GM18867 (cell line): Measurements from ENCODE around the gene PAPSS1.
"Not testable (repeated sequence)": the region's sequence is repeated elsewhere in the genome, so short reads cannot be mapped to it uniquely, and the experiment has no call there.

ENCODE experiments used
- ATAC-seq: cut with Tn5 transposase; IDR thresholded peaks from one replicate; pipeline ENCODE4 v1.9.1; 2021; ENCODE audit warnings: mild to moderate bottlenecking, moderate library complexity; ENCODE audit not compliant: unreplicated experiment

PAPSS1 gene

DNA sequence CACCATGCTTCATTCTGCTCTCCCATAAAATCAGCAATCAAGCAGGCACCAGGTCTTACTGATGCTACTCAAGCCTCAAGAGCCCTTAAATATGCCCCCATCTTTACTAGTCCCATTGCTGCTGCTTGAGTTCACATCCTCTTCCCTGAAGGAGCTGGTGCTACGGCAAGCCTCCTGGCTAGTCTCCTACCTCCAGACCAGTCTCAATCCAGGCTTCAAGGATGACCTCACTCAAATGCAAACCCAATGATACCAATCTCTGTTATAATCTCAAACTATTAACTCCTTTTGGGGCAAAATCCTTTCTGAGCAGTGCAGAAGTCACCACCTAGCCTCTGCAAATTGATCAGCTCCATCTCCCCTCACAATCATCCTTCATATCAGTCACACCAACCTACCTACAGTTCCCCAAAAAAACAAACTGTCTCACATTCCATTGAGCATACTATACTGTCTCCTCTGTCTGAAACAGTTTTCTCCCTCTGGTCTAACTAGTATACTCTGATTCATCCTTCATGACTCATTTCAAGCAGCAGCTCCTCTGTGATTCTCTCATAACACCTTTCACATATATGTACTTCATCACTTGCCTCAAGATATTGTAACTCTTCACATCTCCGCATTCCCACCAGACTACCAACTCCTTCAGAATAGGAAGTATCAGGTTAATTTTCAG lies 30.0 kb downstream of the PAPSS1 start:
- ATAC-seq = peak; percentile 40

DNA sequence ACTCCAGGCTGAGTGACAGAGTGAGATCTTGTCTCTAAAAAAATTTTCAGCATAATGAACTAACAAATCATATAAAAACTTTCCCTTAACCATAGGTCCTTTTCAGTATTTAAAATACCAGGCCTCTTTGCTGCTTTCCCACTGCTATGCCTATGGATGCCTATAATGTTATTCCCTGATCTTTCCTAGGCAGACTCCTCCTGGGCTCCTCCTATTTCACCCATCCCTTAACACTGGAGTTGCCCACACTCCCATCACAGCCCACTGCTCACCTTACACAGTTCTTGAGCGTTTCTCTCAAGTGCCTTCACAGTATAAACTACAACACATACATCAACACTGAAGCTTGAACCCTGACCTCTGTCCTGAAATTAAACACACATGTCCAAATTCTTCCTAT lies 31.6 kb downstream of the PAPSS1 start:
- ATAC-seq = no peak

DNA sequence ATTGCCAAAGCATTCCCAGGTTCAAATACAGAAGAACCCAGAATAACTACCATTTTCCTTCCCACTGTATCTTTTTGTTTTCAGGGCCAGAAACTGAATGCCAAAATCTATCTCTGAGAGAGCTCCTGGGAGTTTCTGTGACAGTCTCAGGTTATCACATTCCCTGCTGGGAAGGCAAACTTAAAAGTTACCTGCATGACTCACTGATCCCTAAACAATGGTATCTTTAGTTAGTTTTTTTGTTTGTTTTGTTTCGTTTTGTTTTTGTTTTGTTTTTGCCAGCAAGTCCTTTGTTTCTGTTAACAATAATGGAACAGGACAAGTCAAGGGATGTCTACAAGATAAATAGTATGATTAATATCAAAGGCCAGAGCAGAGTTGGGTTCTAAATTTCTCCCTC lies 34.3 kb downstream of the PAPSS1 start:
- no peak for ATAC-seq

DNA sequence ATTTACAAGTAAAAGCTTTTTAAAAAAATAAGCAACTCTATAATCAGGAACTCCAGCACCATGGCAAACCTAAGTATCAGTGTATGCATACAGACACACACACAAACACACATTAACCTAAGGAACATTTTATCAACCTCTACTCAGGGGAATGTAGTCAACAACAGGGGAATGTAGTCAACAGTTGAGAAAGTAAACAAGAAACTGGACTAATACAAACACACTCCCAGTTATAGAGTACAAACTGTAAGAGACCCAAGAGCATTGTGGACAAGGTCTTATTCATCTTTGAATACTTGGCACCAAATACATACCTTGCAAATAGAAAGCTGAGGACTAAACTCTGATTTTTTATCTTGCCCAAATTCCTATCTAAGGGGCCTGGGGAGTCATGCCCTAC lies 36.2 kb downstream of the PAPSS1 start:
- ATAC-seq = no peak

DNA sequence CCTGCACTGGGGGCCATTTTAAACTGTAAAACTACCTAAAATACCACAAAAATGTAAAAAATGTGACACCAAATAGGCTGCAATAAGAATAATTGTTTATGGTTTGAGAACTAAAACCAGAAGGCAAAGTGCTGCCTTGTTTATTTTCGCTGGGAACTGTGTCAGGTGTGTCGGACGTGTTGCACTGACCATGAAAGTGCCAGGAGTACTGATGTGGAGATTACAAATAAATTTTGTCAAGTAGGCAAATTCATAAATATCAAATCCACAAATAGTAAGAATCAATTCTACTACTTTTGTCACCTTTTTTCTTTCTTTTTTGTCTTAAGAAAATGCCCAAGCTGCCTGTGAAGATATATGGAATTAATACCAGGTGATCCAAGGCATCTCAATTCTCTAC lies 37.7 kb downstream of the PAPSS1 start:
- no peak for ATAC-seq

DNA sequence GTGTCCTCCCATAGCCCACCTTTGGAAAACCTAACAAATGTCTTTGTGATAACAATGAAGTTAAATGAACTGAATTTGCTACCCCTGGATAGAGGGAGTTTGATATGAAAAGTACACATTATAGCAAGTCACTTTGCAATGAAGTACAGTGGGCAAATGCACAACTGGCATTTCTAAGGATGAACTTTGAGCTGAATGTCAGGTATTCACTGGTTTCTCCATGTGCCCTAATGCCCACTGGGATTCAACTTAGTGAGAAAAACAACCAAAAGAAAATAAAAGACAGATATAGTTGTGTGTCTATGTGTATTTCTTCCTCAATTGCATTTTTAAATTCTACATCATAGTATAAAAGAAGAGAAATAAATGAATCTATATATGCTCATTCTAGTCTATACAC lies 51.0 kb downstream of the PAPSS1 start:
- ATAC-seq = no peak

DNA sequence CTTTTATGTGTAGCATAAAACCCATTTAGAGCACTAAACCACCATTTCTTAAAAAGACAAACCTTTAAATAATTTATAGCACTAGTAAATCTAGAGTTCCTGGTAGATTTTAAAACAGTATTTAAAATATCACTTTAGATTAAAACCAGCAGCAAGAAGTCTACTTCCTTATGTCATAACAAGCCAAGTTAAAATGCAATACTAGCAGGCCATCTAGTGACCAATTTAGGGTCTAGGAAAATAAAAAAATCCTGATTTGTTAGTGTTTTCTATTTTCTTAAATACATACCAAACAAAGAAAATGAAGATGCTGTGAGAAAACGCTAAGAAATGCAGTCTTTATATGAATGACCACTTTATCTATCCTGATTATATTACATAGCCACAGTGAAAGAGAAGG lies 53.9 kb downstream of the PAPSS1 start:
- no peak for ATAC-seq

DNA sequence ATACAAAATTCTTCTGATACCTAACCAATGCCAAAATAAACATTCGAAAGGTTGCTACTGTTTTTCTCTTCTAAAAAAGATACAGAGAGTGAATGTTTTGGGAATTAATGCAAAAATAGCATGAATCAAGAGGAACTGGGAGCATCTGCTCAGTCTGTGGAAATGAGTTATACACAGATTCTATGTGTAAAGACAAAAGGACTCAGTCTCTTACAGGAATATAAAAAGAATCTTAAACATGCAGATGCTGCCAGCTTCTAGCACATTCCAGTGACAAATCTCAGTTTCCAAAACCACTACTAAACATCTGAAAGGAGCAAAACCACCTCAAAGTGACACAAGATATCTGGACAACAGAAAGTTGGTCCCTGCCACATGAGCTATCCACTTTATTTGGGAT lies 55.0 kb downstream of the PAPSS1 start:
- ATAC-seq = no peak

DNA sequence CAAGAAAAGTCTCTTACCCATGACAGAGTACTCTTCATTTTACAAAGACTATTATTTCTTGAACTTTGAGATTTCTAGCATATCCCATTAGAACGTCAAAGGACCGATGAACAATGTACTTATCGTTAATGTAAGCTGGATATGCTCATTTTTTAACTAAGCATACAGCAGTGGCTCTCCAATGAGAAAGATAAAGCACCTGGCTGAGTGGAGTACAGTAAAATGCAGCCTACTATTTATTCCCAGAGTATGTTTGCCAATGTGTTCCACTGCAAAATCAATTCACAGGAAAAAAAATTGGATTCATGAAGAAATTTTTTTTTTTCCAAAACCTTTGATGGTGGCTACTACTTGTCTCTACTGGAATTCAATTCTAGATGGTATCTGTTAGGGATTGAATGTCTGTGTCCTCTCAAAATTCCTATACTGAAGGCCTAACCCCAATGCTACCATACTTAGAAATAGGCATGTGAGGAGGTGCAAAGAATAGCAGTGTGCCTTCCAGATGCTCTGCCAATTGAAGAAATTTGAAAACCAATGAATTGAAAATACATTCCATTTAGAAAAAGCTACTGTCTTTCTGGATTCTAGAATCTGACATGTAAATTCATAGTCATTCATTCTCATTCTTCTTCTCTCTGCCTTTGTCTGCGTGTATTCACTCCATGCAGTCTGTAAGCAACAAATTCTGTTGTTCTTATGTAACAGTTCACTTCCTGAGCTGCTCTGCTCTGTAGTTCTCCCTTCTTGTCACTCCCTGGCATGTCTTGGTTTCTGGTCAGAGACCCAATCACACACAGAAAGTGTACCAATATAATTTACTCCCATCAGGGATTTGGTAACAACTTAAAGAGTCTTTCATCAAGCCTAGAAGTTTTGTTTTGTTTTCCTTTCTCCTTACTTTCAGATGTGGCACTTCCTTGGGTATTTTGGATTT lies 61.4 kb downstream of the PAPSS1 start:
- ATAC-seq = no peak

DNA sequence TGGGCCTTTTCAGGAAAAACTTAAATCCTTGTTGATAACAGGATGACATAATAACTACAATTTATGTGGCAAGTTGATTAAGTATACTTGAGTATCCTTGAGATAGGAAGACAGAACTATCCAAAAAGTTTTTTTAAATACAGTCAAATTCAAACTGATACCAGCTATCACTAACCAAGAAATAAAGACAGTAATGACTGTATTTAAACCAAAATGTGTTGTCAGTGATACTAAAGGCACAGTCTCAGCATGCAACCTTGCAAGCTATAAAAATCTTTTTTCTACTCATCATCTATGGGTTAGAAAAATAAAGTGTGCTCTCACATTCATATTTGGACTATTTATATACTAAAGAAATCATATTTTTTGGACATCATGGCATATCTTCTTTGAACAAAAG lies 64.7 kb downstream of the PAPSS1 start:
- no peak for ATAC-seq

DNA sequence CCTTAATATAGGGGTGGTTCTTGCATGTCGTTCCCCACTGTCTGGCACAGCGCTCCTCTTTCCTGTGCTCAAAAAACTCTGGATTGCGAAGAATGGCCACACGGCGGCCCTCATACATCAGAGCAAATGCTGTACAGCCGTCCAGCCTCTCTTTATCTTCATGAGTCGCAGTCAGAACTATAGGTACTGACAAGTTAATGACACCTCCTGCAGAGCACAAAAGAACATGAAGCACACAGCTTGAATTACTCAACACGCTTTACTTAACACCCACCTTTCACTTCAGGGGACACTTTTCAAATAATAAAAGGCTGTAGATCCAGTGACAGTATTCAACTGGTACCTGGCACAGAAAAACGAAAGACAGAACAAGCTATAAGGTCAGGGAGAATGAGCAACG lies 65.3 kb downstream of the PAPSS1 start:
- ATAC-seq = no peak

DNA sequence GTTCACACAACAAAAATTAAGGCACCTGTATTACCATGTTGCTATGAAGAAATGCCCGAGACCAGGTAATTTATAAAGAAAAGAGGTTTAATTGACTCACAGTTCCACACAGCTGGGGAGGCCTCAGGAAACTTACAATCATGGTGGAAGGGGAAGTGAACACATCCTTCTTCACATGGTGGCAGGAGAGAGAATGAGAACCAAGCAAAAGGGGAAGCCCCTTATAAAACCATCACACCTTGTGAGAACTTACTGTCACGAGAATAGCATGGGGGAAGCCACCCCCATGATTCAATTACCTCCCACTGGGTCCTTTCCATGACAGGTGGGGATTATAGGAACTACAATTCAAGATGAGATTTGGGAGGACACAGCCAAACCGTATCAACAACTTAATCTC lies 68.6 kb downstream of the PAPSS1 start:
- not testable (repeated sequence) for ATAC-seq

DNA sequence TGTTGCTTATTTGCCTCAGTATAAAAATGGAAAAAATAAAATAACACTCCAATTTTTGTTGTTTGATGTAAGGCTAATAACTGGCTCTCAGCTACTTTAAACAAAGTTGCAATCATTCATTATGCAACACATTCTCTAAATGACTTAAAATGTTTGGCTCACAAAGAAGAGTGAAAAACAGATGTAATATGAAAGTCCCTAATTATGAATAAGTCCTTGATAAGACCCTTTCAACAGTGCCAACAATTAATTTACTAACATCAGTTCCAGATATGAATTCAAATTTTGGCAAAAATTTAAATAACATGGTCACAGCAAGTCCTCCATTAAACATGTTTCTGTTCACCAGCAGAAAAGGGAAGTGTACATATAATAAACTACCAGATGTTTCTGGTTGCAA lies 69.8 kb downstream of the PAPSS1 start:
- ATAC-seq = no peak

DNA sequence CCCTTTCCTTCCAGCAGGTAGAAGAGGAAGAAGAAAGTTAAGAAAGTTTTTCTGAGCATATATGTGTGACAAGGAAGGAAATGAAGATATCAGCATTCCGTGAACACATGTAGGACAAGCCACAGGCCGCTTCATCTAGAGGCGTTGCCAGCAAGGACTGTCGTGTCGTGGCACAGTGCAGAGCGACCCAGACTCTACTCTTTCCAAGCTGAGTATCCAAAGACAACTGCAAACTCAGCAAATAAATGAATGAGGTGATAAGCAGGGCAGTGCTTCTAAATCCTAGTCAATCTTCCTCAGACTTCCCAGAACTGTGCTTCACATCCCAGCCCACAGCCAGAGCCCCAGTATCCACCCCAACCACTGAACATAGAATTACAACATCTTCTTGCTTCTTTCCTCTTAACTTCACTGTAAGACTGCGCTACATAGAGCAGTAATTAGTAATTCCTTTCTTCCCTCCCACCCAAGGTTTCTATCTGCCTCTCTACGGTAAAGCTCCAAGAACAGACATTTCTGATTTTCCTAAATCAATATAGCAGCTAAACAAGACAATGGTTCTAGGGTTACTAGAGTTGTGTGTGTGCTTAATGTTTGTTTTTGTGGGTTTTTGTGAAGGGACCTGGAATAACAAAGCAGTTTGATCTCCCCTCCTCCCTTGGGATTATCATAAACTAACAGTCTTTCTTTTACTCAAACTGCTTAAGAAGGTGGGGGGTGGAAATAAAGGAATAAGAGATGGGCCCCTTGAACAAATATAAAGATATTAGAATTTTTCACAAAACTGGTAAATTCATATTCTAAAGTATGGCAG lies 71.6 kb downstream of the PAPSS1 start:
- no peak for ATAC-seq

DNA sequence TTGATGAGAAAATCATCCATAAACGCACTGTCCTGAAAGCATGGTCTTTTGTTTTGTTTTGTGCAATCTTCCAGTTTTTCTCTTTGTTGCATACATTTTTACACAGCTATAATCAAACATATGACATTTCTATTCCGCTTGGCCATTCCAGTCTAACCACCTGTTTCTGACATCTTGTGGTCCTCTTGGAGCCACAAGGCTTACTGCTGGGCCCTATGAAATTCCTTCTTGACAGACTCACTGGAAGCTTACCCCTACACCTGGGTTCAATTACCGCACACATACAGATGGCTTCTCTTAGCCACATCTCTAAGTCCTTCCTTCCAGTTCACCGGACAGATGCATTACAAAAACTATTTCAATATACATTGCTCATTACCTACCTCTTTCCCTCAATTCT lies 72.4 kb downstream of the PAPSS1 start:
- ATAC-seq = no peak

DNA sequence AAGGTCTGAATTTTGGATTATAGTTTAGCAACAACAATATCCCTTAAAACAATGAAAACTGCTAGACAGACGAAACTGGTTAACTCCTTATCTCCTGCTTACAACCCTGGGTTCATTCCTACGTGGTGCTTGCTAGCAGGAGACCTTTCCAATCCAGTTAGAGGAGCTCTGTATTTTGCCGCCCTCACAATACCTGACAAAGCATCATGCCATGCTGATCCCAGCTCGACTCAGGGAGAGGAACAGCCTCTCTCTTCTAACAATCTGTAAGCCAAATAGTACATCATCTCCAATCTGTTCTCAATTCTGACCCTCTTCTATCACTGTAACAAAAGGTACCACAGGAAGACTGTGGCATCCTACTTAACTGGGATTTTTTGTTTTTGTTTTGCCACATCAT lies 74.4 kb downstream of the PAPSS1 start:
- ATAC-seq = no peak

DNA sequence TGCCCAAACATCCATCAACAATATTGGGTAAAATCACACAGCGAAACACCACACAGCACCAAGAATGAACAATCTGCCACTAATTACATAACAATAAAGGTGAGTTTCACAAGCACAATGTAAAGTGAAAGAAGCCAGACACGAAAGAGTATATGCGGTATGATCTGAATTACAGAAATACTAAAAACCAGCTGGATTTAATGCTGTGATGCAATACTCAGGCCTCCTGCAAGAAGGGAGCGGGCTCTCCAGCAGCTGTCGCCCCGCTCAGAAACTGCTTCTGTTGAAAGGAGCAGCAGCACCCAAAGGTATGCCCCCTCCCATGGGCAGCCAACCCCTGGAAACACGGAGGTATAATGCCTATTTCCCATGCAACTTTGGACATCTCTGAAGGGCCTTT lies 77.0 kb downstream of the PAPSS1 start:
- ATAC-seq = no peak

DNA sequence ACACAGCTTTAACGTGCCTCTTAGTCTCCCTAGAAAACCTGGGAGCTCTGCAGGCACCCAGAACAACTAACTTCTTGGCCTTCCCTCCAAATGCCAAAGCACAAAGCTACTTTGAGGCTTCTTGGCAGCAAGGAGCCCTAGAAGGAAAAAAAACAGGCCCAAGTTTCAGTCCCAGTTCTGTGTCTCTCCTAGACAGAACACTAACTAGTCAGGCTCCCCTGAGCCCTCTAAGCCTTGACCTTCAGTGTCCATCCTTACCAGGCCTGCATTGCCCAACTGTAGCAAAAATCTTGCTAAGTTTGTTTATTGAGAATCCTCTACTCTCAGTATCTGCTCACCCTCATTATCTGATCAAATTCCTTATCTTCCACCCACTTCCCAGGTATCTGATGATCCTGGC lies 79.2 kb downstream of the PAPSS1 start:
- ATAC-seq = no peak

DNA sequence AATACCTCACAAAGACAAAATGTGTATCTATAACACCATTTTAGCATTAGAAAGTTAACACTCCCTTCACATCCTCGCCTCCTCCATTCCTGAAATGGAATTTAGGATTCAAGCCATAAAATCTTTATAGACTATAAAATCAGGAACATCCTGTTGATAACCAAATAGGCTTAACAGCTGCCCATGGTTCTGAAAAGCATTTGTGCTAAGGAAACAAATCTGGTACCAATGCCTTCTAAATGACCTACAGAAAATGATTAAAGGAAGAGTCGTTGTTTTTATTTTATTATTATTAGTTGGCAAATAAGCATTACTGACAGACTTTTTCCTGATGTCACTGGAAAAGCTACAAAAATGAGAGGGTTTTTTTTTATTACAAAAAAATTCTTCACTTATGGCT lies 79.8 kb downstream of the PAPSS1 start:
- ATAC-seq = no peak

DNA sequence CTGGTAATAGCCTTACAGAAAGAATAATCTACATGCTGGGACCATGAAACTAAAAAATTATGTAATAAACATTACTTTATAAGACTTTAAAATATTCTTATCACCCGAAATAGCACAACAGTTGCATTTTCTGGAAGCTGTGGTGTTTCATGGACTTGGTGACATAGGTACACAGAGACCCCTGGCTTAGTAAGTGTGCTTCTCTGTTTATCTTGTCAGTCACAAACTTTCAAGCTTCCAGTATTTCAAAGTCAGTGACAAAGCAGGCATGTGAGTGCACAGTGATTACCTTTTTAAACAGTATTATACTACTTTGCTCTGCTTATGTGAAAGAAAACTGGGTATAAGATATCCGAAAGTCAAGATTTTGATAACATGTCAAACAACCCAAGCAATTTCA lies 84.3 kb downstream of the PAPSS1 start:
- no peak for ATAC-seq

DNA sequence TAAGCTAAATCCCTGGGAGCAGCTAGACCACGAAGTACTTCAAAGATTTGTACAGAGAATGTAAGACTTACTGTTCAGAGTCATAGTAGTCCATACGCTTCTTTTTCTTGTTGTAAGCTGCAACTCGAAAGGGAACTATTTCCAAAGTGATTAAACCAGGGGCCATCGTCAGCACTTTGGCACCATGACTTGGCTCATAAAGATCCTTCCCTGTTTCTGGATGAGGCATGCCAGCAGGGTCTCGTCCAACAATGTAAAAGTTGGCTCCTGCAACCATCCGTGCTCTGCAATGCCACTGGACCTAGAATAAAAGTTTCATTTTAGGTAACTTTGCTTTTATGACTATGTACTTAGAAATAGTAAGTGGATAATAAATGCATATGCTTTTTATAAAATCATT lies 88.5 kb downstream of the PAPSS1 start:
- ATAC-seq = no peak
